Stimulated activated CD8-positive, alpha-beta memory T cell treated with anti-CD3 and anti-CD28 coated beads, Interleukin-4, amount 100 ng/mL, for 48 hours (primary cell): Measurements from ENCODE around the gene SCMH1.
A peak's percentile ranks its signal among the peaks of the same experiment; 100 is the strongest.

ENCODE experiments used
- DNase-seq: peaks from one replicate; pipeline ENCODE4 v3.0.0-alpha.2; 2020

Gene SCMH1

DNA sequence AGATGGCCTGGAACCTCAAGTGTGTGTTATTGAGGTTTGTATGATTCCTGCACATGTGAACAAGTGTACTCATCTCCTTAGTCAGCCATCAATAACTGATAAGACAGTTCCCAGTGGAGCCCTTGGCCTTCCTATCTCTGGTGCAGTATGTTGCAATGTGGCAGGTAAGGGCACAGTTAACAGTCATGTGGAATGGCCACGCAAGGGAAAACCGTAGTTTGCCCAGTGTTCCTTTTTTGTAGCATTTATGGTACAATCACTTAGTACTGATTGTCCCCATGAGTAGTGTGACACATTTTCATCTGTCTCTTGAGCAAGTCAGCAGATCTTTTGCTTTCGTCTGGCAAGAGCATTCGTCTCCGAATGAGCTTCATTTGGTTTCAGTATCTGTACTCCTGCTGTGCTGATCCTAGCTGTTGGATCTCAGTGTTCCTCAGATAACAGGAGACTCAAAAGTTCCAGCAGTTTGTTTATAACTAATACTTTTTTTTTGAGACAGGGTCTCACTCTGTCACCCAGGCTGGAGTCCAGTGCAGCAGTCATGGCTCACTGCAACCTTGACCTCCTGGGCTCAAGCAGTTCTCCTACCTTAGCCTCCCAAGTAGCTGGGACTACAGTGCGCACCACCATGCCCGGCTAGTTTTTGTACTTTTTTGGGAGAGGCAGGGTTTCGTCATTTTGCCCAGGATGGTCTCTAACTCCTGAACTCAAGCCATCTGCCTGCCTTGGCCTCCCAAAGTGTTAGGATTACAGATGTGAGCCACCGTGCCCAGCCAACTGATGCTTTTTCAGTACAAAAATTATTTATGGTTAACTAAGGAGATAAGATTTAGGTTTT lies 254.4 kb downstream of the SCMH1 start:
- DNase-seq: no peak

DNA sequence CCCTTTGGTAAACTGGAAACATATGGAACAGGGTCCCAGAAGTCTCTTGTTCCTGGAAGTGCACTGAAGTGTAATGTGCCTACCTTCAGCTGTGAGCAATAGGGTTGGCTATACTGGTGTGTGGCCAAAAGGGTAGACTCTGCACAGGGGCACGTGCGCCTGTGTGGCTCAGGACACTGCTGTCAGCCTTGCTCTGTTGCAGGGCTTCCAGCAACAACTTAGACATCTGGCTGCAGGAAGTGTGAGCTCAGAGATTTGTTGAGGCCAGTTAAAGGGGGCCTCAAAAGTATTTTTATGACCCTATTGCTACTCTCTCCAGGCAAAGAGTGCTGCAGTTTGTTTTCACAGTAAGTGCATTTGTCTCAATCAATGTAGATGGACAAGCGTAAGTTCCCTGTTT lies 255.2 kb downstream of the SCMH1 start:
- DNase-seq: no peak

DNA sequence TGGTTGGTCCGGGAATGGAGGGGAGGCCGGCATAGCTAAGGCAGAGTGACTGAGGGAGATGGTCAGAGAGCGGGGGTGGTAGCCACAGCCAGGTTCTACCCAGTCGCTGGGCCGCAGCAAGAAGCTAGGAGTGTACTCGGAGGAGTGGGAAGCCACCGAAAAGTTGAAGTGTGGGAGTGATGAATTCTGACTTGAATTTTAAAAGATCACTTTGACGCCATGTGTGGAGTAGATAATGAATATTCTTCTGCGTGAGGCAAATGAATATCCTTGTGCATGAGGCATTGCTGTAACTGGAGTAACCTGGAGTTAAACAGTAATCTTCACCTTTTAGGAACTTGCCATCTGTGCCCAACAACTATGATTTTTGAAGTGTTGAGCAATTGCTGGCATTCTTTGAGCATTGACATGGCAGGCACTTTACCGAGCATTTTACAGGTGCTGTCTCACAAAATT lies 255.8 kb downstream of the SCMH1 start:
- no peak for DNase-seq

DNA sequence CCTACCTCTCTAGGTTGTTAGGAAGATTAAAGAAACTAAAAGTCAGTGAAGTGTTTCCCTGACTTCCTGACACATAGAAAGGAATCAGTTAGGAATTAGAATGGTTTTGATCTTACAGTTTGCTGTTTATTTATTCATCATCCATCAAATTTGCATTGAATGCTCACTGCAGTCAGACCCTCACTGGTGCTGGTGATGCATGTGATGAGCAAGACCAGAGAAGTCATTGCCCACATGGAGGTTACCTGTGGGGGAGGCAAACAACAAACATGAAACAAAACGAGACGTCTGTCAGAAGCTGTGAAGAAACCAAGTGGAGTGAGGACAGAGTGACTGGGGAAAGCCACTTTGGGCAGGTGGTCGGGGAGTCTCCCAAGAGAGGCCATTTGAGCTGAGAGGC lies 256.2 kb downstream of the SCMH1 start:
- DNase-seq: no peak

DNA sequence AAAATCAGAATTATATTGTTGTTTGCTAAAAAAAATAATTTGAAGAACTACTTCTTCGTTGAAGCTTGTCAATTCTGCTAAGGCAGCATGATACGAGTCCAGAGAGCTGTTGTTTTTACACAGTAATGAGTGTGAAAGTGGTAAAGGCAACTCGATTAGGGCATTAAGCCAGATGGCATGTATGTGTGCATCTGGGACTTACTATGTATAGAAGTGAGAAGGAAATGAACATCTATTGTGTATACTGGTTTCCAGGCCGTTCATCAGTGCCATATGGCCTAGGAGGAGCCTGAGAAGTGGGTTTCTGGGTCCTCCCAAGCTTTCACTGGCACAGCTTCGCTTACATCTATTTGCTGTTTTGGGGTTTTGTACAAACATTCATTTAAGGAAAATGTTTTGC lies 256.9 kb downstream of the SCMH1 start:
- no peak for DNase-seq

DNA sequence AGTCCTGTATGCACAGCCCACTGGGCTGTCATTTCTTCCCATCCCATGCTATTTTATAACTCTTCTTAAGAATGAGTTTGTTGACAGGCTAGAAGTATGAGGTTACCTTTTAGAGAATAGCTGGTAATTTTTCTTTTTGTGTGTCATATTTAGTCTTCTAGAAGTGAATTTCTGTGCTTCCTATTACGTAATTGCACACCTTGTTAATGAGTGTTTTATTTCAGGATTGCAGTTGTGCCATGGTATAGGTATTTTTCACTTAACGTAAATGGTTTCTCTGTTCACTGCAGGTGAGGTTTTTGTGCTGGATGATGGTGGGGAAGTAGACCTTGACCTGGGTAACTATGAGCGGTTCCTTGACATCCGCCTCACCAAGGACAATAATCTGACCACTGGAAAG lies 257.6 kb downstream of the SCMH1 start:
- DNase-seq: no peak

DNA sequence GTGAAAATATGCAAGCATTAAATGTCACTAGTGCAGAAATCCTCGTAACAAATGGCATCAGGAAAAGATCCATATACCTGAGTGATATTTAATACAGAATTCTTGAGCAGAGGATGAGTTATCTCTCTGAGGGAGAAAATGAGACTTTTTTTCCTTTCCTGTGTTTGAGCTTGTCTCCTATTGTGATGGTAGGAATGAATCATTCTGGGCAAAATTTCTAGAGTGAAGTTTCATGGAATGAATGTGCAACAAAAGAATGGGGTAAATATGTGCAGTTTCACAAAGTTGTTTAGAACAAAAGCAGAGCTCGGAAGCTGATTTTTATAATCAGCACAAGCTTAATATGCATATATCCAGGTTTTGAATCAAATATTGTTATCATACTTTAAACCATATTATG lies 258.0 kb downstream of the SCMH1 start:
- no peak for DNase-seq

DNA sequence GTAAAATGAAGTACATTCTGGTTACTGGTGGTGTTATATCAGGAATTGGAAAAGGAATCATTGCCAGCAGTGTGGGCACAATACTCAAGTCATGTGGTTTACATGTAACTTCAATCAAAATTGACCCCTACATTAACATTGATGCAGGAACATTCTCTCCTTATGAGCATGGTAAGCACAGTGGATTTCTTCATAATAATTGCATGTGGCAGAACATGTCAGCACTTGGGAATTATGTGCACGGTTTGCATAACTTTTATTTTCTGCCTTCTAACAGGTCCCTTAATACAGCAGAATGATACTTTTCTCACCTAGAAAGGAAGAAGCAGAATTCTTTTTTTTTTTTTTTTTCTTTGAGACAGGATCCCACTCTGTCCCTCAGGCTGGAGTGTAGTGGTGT lies 258.8 kb downstream of the SCMH1 start:
- DNase-seq: no peak

DNA sequence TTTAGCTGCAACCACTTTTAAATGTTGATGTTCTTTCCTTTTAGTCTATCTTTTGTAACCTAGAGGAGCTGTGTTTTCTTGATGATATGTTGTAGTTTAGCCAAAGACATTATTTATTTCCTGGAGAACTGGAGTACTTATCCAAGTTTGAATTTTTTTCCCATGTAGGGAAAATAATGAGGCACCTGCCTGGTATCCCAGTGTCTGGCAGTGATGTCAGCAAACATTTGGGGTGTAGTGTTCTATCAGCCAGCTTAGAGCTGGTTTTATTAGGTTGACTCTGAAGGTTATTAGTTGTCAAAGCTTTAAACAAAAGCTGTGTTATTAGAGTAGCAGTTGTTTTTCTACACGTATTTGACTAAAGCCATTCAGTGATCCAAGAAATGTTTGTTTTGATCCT lies 259.4 kb downstream of the SCMH1 start:
- DNase-seq: no peak

DNA sequence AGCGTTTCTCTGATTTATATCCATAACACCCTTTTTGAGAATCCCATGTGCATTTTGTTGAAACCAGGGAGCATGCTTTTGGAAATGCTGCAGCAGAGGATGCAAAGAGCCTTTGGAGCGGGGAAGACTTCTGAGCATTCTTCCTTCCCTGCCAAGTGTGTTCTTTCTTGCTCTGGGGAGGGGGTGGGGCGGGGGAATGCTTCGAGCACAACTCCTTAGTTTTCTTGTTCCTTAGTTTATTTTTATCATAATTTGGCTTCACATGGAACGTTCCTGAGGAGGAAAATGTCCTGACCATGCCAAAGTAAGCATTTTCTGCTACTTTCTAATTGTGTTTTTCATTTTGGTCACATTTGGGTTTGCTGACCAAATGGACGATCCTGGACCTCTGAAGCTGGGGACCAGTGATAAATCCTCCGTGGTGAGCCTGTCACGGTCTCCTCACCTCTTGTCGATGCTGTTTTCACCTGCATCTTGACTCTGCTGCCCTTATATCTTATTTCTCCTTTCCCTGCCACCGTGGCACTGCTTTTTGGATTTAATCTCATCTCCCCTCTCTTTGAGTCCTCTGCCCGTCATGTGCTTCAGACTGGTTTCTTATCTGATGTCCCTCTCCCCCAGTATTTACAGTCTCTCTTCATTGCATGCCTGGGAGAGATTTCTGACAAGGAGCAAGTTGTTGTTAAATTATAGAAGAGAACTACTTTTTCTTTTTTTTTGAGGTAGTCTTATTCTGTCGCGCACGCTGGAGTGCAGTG lies 260.2 kb downstream of the SCMH1 start:
- DNase-seq: no peak

DNA sequence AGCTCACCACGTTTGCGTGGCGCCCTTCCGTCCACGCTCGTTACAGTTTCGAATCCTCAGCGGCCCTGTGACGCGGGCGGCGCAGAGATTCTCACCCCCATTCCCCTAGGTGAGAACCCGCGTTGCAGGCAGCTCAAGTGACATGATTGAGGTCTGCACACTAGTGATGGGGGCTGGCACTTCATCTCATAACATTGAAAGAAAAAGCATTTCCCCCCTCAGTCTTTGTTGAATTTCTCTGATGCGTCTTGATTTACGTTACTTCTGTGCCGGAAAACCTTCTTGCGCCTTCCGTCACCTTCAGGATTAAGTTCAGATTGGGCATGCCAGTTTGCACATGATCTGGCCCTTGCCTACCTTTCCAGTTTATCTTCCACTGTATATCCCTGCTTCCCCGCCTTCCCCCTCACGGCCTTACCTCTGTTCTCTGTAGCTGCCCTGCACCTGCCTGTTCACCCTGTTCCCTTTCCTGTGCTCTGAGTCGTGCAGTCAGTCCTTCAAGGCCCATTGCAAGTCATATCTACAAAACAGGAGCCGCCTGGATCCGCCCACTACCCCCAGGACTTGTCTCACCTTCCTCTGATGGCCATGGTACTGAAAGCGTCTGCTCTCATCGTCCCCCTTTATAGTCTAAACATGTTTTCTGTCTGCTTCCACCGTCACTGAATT lies 261.5 kb downstream of the SCMH1 start:
- peak; percentile 68 for DNase-seq

DNA sequence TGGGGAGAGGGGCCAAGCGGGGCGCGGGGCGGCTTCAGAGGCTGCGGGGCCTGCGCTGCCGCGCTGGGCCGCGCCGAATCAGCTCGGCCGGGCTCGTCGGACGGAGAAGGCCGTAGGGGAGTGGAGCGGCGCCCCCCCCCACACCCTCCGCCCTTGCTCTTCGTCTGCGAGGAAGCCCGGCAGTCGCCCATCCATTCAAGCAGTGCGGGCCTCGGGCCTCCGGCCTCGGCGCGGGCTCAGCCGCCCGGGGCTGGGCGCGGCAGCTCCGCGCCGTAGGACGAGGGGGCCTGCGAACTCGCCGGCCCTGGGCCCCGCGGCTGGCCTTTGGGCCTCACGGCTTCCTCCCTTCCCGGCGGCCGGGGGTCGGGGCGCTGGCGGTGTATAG lies 262.0 kb downstream of the SCMH1 start:
- DNase-seq: no peak

DNA sequence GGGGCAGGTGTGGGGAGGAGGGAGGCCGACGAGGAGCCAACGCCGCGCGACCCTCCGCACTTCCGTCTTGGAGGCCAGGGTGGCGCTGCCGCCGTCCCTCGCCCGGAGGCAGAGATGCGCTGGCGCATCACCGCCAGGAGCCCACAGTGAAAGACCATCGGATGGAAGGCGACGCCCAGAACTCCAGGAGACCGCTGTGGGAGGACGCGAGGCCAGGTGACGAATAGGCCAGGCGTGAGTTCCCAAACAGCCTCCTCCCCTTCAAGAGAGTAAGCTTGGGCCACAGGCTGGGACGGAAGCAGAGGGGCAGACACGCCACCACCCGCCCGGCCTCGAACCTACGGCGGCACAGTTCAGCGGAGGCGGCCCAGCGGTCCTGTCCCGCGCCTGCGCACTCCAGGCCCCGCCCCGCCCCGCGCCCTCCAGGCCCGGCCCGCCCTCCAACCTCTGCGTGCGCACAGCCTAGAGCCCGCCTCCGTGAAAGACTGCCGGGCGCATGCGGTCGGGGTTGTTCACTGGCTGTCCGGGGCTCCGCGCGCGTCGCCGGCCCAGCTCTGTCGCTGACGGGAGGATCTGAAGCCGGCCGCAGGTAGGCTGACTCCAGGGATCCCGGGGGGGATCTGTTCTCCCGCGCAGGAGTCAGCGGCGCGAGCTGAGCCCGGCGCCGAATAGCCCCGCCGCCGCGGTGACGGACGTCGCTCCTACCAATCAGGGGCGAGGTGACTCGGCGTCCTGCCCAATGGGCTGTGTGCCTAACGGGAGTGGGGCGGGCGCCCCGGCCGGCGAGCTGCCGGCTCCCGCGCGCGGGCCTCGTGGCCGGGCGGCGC lies 262.7 kb downstream of the SCMH1 start, which contains the start of gene CTPS1:
Gene CTPS1, plus strand, starts transcription at position 456 of the 827 bp plus-strand sequence. CDS start 3,595 bp downstream, outside the sequence.
- peak; percentile 97 for DNase-seq

DNA sequence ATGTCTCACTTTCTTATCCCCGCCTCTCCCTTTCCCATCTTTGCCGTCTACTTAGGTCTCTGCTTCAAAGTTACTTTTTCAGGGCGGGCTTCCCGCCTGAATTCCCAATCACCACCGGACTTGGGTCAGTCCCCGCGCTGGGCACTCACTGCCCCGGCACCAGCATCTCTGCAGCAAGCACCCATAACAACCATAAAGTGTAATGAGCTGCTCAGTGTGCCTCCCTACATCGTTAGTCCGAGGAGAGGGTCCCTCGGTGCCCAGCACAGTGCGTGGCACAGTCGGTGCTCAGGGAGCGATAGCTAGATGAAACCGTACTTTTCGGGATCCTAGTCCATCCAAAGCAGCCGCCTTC lies 263.2 kb downstream of the SCMH1 start:
- DNase-seq: no peak

DNA sequence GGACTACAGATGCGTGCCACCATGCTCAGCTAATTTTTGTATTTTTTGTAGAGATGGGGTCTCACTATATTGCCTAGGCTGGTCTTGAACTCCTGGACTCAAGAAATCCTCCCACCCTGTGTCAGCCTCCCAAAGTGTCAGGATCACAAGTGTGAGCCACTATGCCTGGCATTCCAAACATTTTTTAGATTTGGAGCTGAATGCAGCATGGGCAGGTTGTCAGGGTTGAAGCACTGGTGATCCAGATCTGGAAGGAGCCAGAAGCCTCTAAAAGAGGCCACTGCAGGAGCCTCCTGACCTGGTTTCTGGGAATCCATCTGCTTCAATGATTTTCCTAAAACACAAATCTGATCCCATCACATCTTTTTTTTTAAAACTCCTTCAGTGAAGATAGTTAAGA lies 264.4 kb downstream of the SCMH1 start:
- DNase-seq: no peak
